GM06990 (cell line): Measurements from ENCODE around the gene GAS7.

Experiments
- DNase-seq: peaks from one replicate; pipeline ENCODE4 v3.0.0-alpha.2; 2011; ENCODE audit not compliant: insufficient read length; ENCODE audit errors: extremely low read depth
- H3K27me3 ChIP-seq: replicated peaks from 2 replicates; pipeline ENCODE4 v1.6.0; 2011; ENCODE audit warnings: low read length; ENCODE audit not compliant: control insufficient read depth, insufficient read depth
- H3K36me3 ChIP-seq: 2 replicates; pipeline ENCODE4 v1.5.1; 2011; ENCODE audit warnings: low read length; ENCODE audit not compliant: control insufficient read depth, insufficient read depth
- H3K4me3 ChIP-seq: replicated peaks from 2 replicates; pipeline ENCODE4 v1.5.1; 2011; ENCODE audit warnings: low read depth, mild to moderate bottlenecking, control low read depth, low read length
- TF ChIP-seq, protein P1 (sequence below): IDR thresholded peaks from 2 replicates; pipeline ENCODE4 v1.5.1; 2011; ENCODE audit warnings: low read length, control low read depth, mild to moderate bottlenecking, inconsistent platforms; ENCODE audit not compliant: insufficient read depth, poor library complexity, severe bottlenecking

Gene GAS7

DNA sequence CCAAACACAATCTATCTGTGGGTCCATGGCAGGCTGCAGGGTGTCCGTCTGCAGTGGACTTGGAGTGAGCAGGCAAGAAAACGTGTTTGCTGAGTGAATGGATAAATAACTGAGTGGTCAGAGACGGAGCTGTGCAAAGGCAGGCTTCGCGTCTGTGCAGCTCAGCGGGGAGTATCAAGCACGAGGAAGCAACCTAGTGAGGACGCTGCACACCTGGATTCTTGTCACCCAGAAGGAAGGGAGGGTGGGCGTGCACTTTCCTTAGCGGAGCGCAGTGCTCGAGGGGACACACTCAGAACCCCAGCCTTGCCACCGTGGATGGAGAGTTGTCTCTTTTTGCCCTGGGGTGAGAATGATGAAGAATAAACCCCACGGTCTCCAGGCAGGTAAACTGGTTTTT is 291.8 kb downstream of the GAS7 start:
- H3K36me3 ChIP-seq = no peaks in the 10 kb centered on the region
- TF ChIP-seq, protein P1, sequence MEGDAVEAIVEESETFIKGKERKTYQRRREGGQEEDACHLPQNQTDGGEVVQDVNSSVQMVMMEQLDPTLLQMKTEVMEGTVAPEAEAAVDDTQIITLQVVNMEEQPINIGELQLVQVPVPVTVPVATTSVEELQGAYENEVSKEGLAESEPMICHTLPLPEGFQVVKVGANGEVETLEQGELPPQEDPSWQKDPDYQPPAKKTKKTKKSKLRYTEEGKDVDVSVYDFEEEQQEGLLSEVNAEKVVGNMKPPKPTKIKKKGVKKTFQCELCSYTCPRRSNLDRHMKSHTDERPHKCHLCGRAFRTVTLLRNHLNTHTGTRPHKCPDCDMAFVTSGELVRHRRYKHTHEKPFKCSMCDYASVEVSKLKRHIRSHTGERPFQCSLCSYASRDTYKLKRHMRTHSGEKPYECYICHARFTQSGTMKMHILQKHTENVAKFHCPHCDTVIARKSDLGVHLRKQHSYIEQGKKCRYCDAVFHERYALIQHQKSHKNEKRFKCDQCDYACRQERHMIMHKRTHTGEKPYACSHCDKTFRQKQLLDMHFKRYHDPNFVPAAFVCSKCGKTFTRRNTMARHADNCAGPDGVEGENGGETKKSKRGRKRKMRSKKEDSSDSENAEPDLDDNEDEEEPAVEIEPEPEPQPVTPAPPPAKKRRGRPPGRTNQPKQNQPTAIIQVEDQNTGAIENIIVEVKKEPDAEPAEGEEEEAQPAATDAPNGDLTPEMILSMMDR = no peak
- DNase-seq = no peak
- H3K27me3 ChIP-seq = no peaks in the 10 kb centered on the region; the same call in 1 of the 2 replicates
- H3K4me3 ChIP-seq = no peak overlapping the region

DNA sequence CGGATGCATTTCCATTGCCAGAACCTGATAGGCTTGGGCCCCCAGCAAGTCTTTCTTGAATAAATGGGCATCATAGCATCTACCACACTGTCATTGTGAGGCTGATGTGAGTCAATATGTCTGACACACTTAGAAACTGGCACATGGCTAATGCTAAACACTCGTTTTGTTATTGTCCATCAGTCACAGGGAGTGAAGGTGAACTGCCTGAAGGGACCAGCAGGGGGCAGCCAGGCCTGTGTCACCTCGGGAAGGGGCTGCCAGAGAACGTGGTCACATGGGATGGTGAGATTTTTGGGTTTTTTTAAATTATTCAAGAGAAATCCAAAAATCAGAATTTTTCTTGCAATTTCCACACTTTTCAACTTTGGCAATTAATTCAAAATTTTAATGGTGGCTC is 292.5 kb downstream of the GAS7 start:
- TF ChIP-seq, protein P1 = peak; percentile 84
- no peak for DNase-seq
- Histone ChIP-seq H3K27me3 (no peaks in the 10 kb centered on the region; the same call in 1 of the 2 replicates), H3K4me3 (no peak overlapping the region), H3K36me3 (no peaks in the 10 kb centered on the region)

DNA sequence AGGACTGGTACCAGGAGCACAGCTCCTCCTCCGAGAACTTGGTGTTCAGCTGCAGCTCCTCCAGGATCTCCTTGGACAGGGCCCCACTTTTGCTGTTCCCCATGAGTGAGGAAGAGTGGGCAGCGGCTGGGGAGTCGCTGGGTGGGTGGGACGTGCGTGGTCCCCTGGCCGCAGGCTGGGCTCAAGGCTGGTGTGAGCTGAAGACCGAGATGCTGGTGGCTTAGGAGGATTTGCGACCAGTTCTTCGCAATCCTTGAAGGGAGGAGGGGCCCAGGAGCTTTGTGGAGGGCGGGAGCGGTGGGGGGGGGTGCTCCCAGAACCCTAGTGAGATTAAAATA is 293.4 kb downstream of the GAS7 start, which contains the start of gene RCVRN:
TSS of gene RCVRN (minus strand) at position 194 of the 338 bp plus-strand sequence. CDS start at position 103, 91 bp downstream.
- DNase-seq = no peak
- no peaks in the 10 kb centered on the region for H3K36me3 ChIP-seq
- TF ChIP-seq, protein P1 = no peak
- H3K27me3 ChIP-seq = peaks cover 1% of the 10 kb centered on the region; the same call in 1 of the 2 replicates
- H3K4me3 ChIP-seq = no peak within 1 kb of the TSS

DNA sequence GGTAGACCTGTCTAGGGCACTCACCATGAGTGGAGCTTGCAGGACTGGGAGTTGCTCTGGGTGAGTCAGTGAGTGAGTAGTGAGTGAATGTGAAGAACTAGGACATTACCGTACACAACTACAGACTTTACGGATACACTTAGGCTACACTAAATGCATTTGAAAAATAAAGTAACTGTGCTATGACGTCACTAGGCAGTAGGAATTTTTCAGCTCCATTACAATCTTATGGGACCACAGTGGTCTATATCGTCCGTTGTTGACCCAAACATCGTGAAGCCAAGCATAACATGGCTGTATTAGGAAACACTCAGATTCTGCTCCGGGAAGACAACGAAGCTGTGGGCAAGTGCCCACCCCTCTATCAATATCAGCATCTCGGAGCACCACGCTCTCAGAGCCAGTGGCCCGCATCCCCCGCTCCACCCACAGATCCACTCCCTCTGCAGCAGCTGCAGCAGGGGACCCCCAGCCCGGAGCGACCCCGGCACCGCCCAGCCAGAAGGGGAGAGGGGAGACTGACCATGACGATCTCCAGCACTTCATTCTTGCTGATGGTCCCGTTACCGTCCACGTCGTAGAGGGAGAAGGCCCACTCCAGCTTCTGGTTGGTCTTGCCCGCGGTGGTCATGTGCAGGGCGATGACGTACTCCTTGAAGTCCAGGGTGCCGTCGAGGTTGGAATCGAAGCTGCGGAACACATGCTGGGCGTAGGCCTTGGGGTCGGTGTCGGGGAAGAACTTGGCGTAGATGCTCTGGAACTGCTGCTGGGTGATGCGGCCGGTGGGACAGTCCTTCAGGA is 293.9 kb downstream of the GAS7 start:
- Histone ChIP-seq H3K36me3 (no peaks in the 10 kb centered on the region), H3K4me3 (no peak overlapping the region), H3K27me3 (peaks cover 1% of the 10 kb centered on the region; the same call in 1 of the 2 replicates)
- TF ChIP-seq, protein P1 = no peak
- no peak for DNase-seq

DNA sequence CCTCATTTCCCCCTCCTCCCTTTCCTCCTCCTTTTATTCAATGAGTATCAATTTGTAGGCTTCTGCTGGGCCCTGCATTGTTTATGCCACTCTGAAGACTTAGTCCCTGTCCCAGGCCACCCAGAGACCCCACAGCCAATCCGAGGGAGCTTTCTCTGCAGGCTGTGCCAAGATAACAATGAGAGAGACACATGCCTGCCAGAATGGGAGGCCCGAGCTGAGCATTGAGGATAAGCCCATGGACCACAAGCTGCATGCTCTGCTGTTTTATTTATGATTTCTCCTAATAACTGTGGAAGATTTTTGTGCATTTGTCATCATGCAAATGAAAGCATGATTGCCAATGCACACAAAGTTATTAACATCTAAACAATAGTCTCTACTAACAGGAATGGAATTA is 296.3 kb downstream of the GAS7 start:
- peaks cover 1% of the 10 kb centered on the region; the same call in 1 of the 2 replicates for H3K27me3 ChIP-seq
- H3K4me3 ChIP-seq = no peak overlapping the region
- DNase-seq = no peak
- H3K36me3 ChIP-seq = no peaks in the 10 kb centered on the region
- TF ChIP-seq, protein P1 = no peak

DNA sequence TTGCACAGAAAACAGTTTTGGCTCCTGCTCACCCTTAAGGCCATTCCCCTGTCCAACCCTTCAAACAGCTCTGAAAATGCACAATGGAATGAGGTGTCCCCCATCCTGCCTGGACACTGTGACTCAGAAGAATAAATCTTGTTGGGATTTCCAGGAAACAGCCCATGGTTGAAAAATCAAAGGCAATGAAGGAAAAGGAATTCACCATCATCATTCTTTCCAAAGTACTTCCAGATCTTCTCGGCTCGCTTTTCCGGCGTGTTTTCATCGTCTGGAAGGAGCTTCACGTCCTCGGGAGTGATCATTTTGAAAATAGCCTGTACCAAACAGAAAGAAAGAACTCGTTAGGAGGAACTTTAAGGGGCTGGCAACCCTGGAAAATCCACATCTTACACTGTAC is 297.6 kb downstream of the GAS7 start:
- DNase-seq = no peak
- peaks cover 1% of the 10 kb centered on the region; the same call in 1 of the 2 replicates for H3K27me3 ChIP-seq
- no peaks in the 10 kb centered on the region for H3K36me3 ChIP-seq
- no peak overlapping the region for H3K4me3 ChIP-seq
- TF ChIP-seq, protein P1 = no peak
